Heart right ventricle (tissue), 16 donors: Measurements from ENCODE around the gene PFKP. TPM values are rescaled to one million over a fixed set of nuclear protein-coding genes. Genes with fewer than 3 reads are reported as not detected.

Experiments
- ATAC-seq, 8 donors: fragments of 200-7000 bp; cut with Tn5 transposase; one replicate each; pipeline ENCODE4 v1.9.1; 2020; ENCODE audit warnings: mild to moderate bottlenecking in 8 of 8, moderate library complexity in 8 of 8, moderate number of reproducible peaks in 1 of 8
- DNase-seq, 2 donors: peaks; one replicate each; pipeline ENCODE4 v3.0.0-alpha.2; 2020
- H3K27ac ChIP-seq, 10 donors: fragments of 200-600 bp; sonication (generic) in 2 of 10; one replicate each; pipeline versions ENCODE4 v1.5.0 to v1.8.0; 2020 to 2022; ENCODE audit warnings: mild to moderate bottlenecking in 3 of 10
- H3K27me3 ChIP-seq, 7 donors: fragments of 200-600 bp; one replicate each; pipeline ENCODE4 v1.8.0; 2021 to 2022; ENCODE audit warnings: mild to moderate bottlenecking in 2 of 7
- H3K36me3 ChIP-seq, 9 donors: fragments of 200-600 bp; sonication (generic) in 1 of 9; one replicate each; pipeline versions ENCODE4 v1.5.0 to v1.8.0; 2020 to 2022; ENCODE audit warnings: mild to moderate bottlenecking in 2 of 9
- H3K4me1 ChIP-seq, 9 donors: fragments of 200-600 bp; sonication (generic) in 1 of 9; one replicate each; pipeline versions ENCODE4 v1.5.0 to v1.8.0; 2020 to 2022; ENCODE audit warnings: mild to moderate bottlenecking in 4 of 9
- H3K4me3 ChIP-seq, 10 donors: fragments of 200-600 bp; sonication (generic) in 2 of 10; one replicate each; pipeline versions ENCODE4 v1.5.0 to v1.8.0; 2020 to 2022; ENCODE audit warnings: mild to moderate bottlenecking in 7 of 10, moderate library complexity in 2 of 10
- H3K9me3 ChIP-seq, 11 donors: fragments of 200-600 bp in 10 of 11; sonication (generic) in 2 of 11; one replicate each; pipeline versions ENCODE4 v1.5.0 to v1.8.0; 2013 to 2022; ENCODE audit warnings: mild to moderate bottlenecking in 2 of 11, control low read depth in 1 of 11, moderate library complexity in 1 of 11
- WGBS, 2 donors: extraction: QIAGEN DNeasy Blood & Tissue Kit; methylation state at CpG; one replicate each; pipeline ENCODE4 v1.1.7; 2013; ENCODE audit warnings: inconsistent platforms in 1 of 2; 5-methylcytosine and 5-hydroxymethylcytosine counted together
- intact Hi-C, 10 donors: fragments of 100-400 bp; cut with DNase I; formaldehyde crosslinking; loops; one replicate each; pipeline versions ENCODE4 v1.11.1 to v1.14.2; 2022
- polyA plus RNA-seq, 2 donors: library from polyadenylated mRNA; stranded (reverse); fragments of 200-250 nt; gene quantifications; one replicate each; pipeline ENCODE4 v1.2.3, GENCODE V29; 2013
- total RNA-seq, 10 donors: library from RNA; stranded (reverse); fragmentation: NEBNext Ultra II Directional in 3 of 10; extraction: Animal tissue kit (Norgen Biotek cat#: 25700) in 3 of 10; gene quantifications; one replicate each; pipeline versions ENCODE4 v1.2.1 to v1.2.4, GENCODE V29; 2021 to 2023
- TF ChIP-seq, protein P1 (sequence below), 9 donors: fragments of 200-600 bp; sonication (generic) in 2 of 9; IDR thresholded peaks; one replicate each; pipeline versions ENCODE4 v1.5.0 to v1.8.0; 2021 to 2022; ENCODE audit warnings: antibody characterized with exemption in 9 of 9, mild to moderate bottlenecking in 5 of 9, moderate library complexity in 1 of 9
- donor health status: Arrhythmogenic right ventricular cardiomyopathy.
- donor health status: ischemic (EF 13 %, LVEDD 7.1; RV severe dilation, severe dysfunction).
- donor health status: healthy with polysubstance abuse.
- donor health status: DM: no; HTN: yes; CAD: no.
- donor health status: DM: no; HTN: no; CAD: no.
- donor health status: ischemic (EF 25% LVEDD 6.9; RV normal size, moderate dysfunction).
- donor health status: ischemic (EF 25% LVEDD 5.7; RV mildly dilated, moderate dysfunction).
- donor health status: healthy.
- donor health status: DM: yes; HTN: yes; CAD: no.
- donor health status: Ischemic cardiomyopathy.
- donor health status: ischemic (EF 35%, LVEDD 5.7; RV mildly dilated, moderate dysfunction).
- donor health status: nonischemic (EF 11% LVEDD 7.7; RV severe dilation, severe dysfunction).
- donor health status: DM: yes; HTN: yes; CAD: no.
- donor health status: PGD.
- donor health status: ischemic (EF 29% LVEDD 5.4; RV normal size, mild dysfunction).
- donor health status: nonischemic (EF 23%, LVEDD 6.1; RV moderate dilation, normal function).

Gene PFKP
- total and polyA plus RNA-seq, 12 donors: 68.3 to 316 (median 220) TPM

DNA sequence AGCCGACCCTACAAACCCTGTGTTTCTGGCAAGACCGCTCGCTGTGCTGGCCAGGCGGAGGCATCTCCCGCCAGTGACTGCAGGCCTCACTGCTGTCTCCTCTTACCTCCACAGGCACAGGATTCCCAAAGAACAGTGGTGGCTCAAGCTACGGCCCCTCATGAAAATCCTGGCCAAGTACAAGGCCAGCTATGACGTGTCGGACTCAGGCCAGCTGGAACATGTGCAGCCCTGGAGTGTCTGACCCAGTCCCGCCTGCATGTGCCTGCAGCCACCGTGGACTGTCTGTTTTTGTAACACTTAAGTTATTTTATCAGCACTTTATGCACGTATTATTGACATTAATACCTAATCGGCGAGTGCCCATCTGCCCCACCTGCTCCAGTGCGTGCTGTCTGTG is 69.0 kb downstream of the PFKP start:
- DNase-seq (peak; percentile 59 to 71), ATAC-seq (peak; percentile 59 to 85 (median 68))
- H3K27ac ChIP-seq: peak overlapping the region in 8 of 10 donors; percentile 2 to 70 (median 29)
- peaks cover 0 to 42% (median 23%) of the 10 kb centered on the region in 9 donors for H3K4me1 ChIP-seq
- H3K36me3 ChIP-seq: peaks cover 0 to 100% (median 69%) of the 10 kb centered on the region in 9 donors
- no peaks in the 10 kb centered on the region for H3K27me3 ChIP-seq
- intact Hi-C loops: loop anchor here in 1 of 10 donors (10.0 kb wide), 1 partner anchor 72 kb away; the partner anchor contains the start of gene PFKP
- TF ChIP-seq, protein P1, sequence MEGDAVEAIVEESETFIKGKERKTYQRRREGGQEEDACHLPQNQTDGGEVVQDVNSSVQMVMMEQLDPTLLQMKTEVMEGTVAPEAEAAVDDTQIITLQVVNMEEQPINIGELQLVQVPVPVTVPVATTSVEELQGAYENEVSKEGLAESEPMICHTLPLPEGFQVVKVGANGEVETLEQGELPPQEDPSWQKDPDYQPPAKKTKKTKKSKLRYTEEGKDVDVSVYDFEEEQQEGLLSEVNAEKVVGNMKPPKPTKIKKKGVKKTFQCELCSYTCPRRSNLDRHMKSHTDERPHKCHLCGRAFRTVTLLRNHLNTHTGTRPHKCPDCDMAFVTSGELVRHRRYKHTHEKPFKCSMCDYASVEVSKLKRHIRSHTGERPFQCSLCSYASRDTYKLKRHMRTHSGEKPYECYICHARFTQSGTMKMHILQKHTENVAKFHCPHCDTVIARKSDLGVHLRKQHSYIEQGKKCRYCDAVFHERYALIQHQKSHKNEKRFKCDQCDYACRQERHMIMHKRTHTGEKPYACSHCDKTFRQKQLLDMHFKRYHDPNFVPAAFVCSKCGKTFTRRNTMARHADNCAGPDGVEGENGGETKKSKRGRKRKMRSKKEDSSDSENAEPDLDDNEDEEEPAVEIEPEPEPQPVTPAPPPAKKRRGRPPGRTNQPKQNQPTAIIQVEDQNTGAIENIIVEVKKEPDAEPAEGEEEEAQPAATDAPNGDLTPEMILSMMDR (IDR thresholded peaks at IDR 0.05): no peak
- 35 to 49% methylated on average over 14 of the region's 14 CpGs for WGBS, 2 donors
- H3K9me3 ChIP-seq: no peaks in the 10 kb centered on the region
- no peak overlapping the region for H3K4me3 ChIP-seq

DNA sequence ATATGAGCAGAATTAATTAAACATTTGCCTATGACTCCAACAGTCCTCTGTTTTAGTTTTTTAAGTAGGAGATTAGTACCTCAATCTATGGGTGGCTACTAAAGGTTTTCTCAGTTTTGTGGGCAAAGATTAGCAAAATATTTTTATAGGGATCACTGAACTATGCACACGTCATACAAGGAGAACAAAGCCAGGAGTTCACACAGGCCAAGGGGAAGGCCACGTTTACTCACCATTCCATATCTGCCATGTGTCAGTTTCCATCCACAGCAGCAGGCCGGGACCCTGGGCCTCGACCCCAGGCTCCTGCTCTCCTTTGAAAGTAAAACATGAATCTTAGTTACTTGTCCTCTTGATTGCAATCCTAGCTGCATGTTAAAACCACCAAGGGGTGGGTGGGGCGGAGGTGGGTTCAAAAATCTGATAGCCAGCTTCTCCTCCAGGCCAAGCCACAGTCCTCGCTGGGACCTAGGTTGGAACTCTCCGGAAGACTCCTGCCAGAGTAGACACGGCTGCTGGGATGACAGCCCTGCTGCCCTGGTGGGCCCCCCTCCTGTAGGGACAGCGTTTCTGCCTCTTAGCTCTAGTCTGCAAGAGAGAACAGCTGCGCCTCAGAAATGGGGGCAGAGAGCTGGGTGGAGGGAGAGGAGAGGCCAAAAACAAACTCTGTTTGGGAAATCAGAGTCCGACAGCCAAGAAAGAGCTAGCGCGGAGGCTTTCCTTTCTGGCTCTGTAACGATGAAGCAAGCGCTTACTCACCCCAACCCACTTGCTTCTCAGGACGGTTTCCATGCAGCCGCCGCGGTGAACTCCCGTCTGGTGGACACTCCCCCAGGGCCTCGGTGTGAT is 69.6 kb downstream of the PFKP start:
- Histone ChIP-seq H3K4me1 (peaks cover 0 to 42% (median 26%) of the 10 kb centered on the region in 9 donors), H3K27me3 (no peaks in the 10 kb centered on the region), H3K4me3 (no peak overlapping the region), H3K36me3 (peaks cover 0 to 100% (median 65%) of the 10 kb centered on the region in 9 donors), H3K9me3 (no peaks in the 10 kb centered on the region), H3K27ac (peak overlapping the region in 9 of 10 donors; percentile 1 to 70 (median 37))
- intact Hi-C loops: loop anchor here in 1 of 10 donors (10.0 kb wide), 1 partner anchor 72 kb away; the partner anchor contains the start of gene PFKP
- DNase-seq: peak; percentile 56 to 63
- ATAC-seq: peak; percentile 71 to 89 (median 76)
- WGBS, 2 donors: 64 to 67% methylated on average over 21 of the region's 21 CpGs
- TF ChIP-seq, protein P1 (IDR thresholded peaks at IDR 0.05): no peak

- Histone ChIP-seq H3K4me1 (peaks cover 0 to 42% (median 26%) of the 10 kb centered on the region in 9 donors), H3K27ac (peak overlapping the region in 4 of 10 donors; percentile 1 to 70 (median 46)), H3K9me3 (no peaks in the 10 kb centered on the region), H3K27me3 (no peaks in the 10 kb centered on the region), H3K36me3 (peaks cover 0 to 100% (median 68%) of the 10 kb centered on the region in 9 donors), H3K4me3 (no peak overlapping the region)
- 91 to 93% methylated on average over 41 of the region's 41 CpGs for WGBS, 2 donors
- TF ChIP-seq, protein P1 (IDR thresholded peaks at IDR 0.05): no peak
- intact Hi-C loops: loop anchor here in 1 of 10 donors (10.0 kb wide), 1 partner anchor 73 kb away; the partner anchor contains the start of gene PFKP
- ATAC-seq (no peak), DNase-seq (no peak)
Observed at GRCh38 chr10:3137958-3138726, 70.8 kb downstream of the PFKP start.
